Mesodermal cell (in vitro differentiated cells): Measurements from ENCODE around the gene ZCCHC14.

Experiments
- H3K27ac ChIP-seq: 2 replicates; pipeline ENCODE4 v1.7.0; 2013; ENCODE audit warnings: mild to moderate bottlenecking, low read depth, low read length, moderate library complexity; ENCODE audit not compliant: severe bottlenecking
- H3K36me3 ChIP-seq: 2 replicates; pipeline ENCODE4 v1.7.1; 2013; ENCODE audit warnings: mild to moderate bottlenecking, low read length, moderate library complexity; ENCODE audit not compliant: control insufficient read depth, insufficient read depth
- H3K4me1 ChIP-seq: one replicate; pipeline ENCODE4 v1.7.1; 2013; ENCODE audit warnings: mild to moderate bottlenecking, low read length; ENCODE audit not compliant: insufficient read depth, control insufficient read depth, poor library complexity, severe bottlenecking
- H3K4me3 ChIP-seq: 2 replicates; pipeline ENCODE4 v1.7.0; 2013; ENCODE audit warnings: low read length, control low read depth, mild to moderate bottlenecking; ENCODE audit not compliant: insufficient read depth, poor library complexity, severe bottlenecking; ENCODE audit errors: extremely low read depth
- H3K9me3 ChIP-seq: 2 replicates; pipeline ENCODE4 v1.7.1; 2013; ENCODE audit warnings: mild to moderate bottlenecking, low read length, moderate library complexity; ENCODE audit not compliant: control insufficient read depth
- WGBS, 2 experiments: methylation state at CpG; one replicate each; pipeline ENCODE4 v1.1.5; 2013; ENCODE audit warnings: missing lambda C conversion rate in 2 of 2; ENCODE audit not compliant: insufficient coverage in 2 of 2; 5-methylcytosine and 5-hydroxymethylcytosine counted together

ZCCHC14 gene

DNA sequence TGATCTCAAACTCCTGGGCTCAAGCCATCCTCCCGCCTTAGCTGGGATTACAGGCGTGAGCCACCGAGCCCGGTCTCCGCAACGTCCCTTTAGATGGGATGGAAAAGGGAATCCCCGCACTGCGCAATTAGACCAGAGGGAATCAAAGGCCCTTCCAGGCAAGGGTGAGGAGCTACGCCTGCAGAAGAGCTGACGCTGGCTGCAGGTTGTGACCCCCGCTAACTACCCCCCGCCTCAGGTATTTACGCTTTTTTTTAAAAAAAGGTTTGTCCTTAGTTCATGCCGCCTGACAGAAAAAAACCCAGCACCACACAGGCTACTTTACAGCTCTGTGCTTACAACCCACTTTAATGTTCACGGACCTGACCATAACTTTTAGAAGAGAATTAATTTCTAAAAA is 26.9 kb downstream of the ZCCHC14 start:
- Histone ChIP-seq H3K4me1 (peaks cover 35% of the 10 kb centered on the region), H3K27ac (peak overlapping the region; percentile 85), H3K36me3 (no peaks in the 10 kb centered on the region), H3K9me3 (no peaks in the 10 kb centered on the region), H3K4me3 (no peak overlapping the region)
- WGBS, 2 experiments, result 87 to 93% methylated on average over 11 to 12 of the region's 15 CpGs

DNA sequence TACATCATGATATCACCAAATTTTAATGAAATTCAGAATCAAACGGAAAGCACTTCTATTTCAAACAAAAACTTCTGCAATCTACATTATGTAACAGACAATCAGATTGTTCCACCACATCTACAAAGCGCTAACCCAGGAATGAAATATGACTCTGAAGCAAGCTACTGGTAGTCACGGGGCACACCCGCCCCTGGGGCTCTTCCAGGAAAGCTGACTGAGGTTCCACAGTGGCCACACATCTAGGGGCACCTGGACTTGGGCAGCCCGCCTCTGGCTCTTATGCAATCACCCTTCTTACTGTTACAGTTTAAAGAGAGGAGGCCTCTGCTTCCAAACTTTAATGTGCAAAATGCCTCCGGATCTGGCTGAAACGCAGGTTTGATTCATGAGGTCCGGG is 27.5 kb downstream of the ZCCHC14 start:
- Histone ChIP-seq H3K27ac (peak overlapping the region; percentile 85), H3K9me3 (no peaks in the 10 kb centered on the region), H3K4me1 (peaks cover 35% of the 10 kb centered on the region), H3K4me3 (no peak overlapping the region), H3K36me3 (peaks cover 2% of the 10 kb centered on the region)
- 89 to 98% methylated on average over 6 to 8 of the region's 8 CpGs for WGBS, 2 experiments

DNA sequence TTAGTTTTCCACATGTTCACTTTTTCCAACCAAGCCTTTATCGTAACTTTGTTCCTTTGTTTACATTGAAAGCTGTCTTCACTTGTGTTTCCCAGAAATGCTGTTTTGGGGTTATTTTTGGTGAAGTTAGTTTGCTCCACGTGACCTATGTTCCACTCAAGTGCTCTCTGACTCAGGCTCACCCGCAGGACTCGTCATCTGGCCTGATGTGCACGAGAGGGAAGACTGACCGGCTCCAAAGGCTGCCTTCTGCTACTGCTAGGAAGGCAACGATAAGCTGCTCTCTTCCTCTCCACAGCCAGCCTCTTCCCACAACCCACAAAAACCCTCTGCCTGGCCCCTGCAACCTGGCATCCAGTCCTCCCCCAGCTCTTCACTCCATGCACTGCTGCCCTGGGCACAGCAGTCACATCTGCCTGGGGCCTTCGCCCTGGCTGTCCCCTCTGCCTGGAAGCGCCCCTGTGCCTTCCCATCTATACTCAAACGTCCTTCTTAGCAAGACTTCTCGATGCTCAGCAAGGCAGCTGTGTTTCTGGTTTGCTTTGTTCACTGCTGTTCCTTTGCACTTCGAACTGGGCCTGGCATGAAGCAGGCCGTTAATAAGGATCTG is 28.0 kb downstream of the ZCCHC14 start:
- H3K27ac ChIP-seq, result peak overlapping the region; percentile 85
- H3K36me3 ChIP-seq, result peaks cover 7% of the 10 kb centered on the region

DNA sequence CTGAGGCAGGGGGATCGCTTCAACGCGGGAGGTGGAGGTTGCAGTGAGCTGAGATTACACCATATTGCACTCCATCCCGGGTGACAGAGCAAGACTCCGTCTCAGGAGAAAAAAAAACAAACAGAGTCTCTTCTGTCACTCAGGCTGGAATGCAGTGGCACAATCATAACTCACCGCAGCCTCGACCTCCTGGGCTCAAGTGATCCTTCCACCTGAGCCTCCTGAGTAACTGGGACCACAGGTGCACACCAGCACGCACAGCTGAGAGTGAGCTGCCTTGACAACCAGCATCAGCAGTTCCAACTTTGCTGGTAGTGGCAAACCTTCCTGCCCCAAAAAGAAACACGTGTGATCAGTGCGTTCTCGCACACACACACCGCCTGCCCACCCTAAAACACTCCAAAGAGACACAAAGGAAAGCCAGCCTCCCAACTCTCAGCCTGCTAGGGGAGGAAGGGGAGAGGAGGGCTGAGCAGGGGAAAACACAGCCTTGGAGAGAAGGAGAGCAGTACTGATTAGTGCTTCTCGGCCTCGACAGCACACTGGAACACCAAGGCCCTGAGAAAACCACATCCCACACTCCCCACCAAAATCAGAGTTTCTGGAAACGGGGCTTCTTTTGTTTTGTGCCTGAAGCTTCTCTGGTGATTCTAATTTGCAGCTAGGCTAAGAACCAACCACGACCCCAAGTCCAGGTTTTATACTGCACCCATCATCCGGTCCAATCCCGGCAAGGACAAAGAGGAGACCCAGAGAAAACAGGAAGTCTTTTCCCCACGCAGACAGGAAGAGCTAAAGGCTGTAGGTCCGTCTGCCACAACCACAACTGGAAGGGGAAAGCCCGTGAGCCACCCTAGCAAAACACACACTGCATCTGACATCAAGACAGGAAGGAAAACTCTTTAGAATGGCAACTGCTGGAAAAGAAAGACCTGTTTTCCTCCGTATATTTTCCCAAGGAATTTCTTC is 28.8 kb downstream of the ZCCHC14 start:
- no peak overlapping the region for H3K4me3 ChIP-seq
- H3K9me3 ChIP-seq, result no peaks in the 10 kb centered on the region
- 92% methylated on average over 14 to 20 of the region's 22 CpGs for WGBS, 2 experiments
- peaks cover 30% of the 10 kb centered on the region for H3K4me1 ChIP-seq
- H3K27ac ChIP-seq, result peak overlapping the region; percentile 85
- peaks cover 12% of the 10 kb centered on the region for H3K36me3 ChIP-seq

More for the DNA sequence above, 28.0 kb downstream of the ZCCHC14 start:
- H3K4me3 ChIP-seq, result no peak overlapping the region
- WGBS, 2 experiments, result 83 to 89% methylated on average over 10 to 12 of the region's 13 CpGs
- no peaks in the 10 kb centered on the region for H3K9me3 ChIP-seq
- peaks cover 30% of the 10 kb centered on the region for H3K4me1 ChIP-seq

DNA sequence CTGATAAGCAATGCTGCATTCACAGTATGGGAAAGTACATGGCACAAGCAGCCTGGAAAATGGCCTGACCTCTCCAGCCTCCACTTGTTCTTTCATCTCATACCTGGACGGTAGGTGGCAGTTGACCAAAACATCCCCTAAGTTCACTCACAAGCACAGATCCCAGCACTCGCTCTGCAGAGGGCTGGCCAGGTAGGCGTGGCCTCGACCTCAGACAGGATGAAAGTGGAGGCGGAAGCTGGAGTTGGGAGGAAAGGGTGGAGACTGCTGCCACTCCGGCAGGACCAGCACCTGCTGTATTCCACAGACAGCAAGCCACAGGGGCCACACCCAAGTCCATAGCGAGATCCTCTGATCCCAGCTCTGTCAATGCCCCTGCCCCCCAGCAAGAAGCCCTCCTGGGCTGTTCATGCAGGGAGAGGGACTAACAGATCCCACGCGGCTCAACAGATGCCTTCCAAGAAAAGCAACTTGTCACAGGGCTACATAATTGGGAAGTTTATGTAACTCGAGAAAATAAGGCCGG is 31.3 kb downstream of the ZCCHC14 start:
- Histone ChIP-seq H3K9me3 (no peaks in the 10 kb centered on the region), H3K4me3 (no peak overlapping the region), H3K4me1 (peaks cover 49% of the 10 kb centered on the region), H3K36me3 (peaks cover 21% of the 10 kb centered on the region), H3K27ac (no peak overlapping the region)
- 13 to 40% methylated on average over 5 to 9 of the region's 11 CpGs for WGBS, 2 experiments

DNA sequence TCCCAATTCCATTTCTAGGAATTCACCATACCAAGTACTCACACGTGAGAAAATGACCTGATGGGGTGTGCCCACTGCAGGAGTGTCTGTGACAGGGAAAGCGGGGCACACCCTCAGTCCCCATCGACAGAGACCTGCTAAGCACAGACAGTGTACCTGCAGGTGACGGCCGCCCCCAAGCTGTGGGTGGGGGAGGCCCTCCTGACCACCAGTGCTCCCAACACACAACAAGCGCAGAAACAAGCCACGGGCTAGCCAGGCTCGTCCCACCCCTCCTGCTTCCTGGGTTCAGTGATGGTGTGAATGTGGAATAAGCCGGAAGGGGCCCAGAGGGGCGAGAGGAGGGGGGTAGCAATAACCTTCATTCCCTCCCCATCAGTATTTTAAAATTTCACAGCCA is 31.9 kb downstream of the ZCCHC14 start:
- WGBS, 2 experiments, result 88 to 100% methylated on average over 1 to 4 of the region's 10 CpGs

DNA sequence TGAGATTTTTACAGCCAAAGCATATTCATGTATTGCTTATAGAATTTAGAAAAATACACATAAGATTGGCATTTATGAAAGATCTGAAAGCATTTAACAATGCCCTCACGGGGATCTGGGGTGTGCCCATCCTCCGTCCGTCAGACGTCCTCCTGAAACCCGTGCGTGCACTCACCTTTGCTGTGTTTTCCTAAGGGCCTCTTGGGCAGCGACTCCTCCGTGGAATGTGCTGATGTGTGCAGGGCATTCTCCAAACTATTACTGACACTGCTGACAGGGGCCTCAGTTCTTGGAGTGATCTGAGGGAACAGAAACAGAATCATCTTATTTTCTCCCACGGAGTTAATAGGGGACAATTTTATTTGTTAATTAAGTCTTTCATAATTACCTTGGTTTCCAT is 33.0 kb downstream of the ZCCHC14 start:
- H3K9me3 ChIP-seq, result no peaks in the 10 kb centered on the region
- 91 to 97% methylated on average over 8 of the region's 9 CpGs for WGBS, 2 experiments
- H3K36me3 ChIP-seq, result peaks cover 32% of the 10 kb centered on the region
- no peak overlapping the region for H3K4me3 ChIP-seq
- H3K4me1 ChIP-seq, result peaks cover 33% of the 10 kb centered on the region
- H3K27ac ChIP-seq, result no peak overlapping the region

More for the DNA sequence above, 31.9 kb downstream of the ZCCHC14 start:
- Histone ChIP-seq H3K4me3 (no peak overlapping the region), H3K27ac (no peak overlapping the region), H3K9me3 (no peaks in the 10 kb centered on the region), H3K4me1 (peaks cover 44% of the 10 kb centered on the region), H3K36me3 (peaks cover 22% of the 10 kb centered on the region)

DNA sequence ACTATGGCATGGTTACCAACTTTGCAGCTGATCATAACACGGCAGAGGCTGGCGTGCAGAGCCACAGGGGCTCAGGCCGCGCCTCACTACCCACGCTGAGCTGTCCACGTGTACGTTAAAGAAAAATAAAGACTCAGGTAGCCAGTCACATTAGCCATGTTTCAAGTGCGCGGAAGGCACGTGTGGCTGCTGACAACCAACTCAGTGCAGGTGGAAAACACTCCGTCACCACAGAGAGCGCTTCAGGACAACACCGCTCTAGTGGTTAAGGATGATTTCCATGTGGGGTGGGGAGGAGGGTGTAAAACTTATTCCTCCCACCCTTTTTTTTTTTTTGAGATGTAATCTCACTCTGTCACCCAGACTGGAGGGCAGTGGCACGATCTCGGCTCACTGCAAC is 33.8 kb downstream of the ZCCHC14 start:
- H3K36me3 ChIP-seq, result peaks cover 35% of the 10 kb centered on the region
- 92 to 98% methylated on average over 10 to 14 of the region's 15 CpGs for WGBS, 2 experiments
- peaks cover 24% of the 10 kb centered on the region for H3K4me1 ChIP-seq
- no peaks in the 10 kb centered on the region for H3K9me3 ChIP-seq
- H3K4me3 ChIP-seq, result no peak overlapping the region
- H3K27ac ChIP-seq, result no peak overlapping the region

DNA sequence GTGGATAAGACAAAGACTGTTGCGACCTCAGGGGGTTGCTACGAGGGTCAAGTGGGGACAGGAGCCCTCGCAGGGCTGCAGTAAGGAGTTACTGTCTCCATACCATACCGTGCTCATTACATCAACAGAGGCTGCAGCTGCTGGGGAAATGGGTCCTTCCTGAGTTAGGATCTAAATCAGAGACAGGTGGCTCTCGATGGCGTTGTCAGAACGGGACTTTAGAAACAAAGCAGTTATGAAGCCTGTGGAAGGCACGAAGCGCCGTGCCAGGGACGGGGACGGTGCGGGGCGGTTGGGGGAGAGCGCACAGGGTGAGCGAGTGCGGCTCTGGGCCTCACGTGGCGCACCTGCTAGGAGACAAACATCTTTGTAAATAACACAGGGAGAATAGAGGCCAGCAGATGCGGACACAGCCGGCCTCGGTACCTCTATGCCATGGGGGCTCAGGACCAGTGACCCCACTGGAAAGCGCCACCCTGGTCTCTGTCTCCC is 34.4 kb downstream of the ZCCHC14 start:
- H3K9me3 ChIP-seq, result no peaks in the 10 kb centered on the region
- peak overlapping the region; percentile 78 for H3K27ac ChIP-seq
- peaks cover 21% of the 10 kb centered on the region for H3K4me1 ChIP-seq
- WGBS, 2 experiments, result 95 to 98% methylated on average over 22 of the region's 23 CpGs
- H3K36me3 ChIP-seq, result peaks cover 37% of the 10 kb centered on the region
- no peak overlapping the region for H3K4me3 ChIP-seq

DNA sequence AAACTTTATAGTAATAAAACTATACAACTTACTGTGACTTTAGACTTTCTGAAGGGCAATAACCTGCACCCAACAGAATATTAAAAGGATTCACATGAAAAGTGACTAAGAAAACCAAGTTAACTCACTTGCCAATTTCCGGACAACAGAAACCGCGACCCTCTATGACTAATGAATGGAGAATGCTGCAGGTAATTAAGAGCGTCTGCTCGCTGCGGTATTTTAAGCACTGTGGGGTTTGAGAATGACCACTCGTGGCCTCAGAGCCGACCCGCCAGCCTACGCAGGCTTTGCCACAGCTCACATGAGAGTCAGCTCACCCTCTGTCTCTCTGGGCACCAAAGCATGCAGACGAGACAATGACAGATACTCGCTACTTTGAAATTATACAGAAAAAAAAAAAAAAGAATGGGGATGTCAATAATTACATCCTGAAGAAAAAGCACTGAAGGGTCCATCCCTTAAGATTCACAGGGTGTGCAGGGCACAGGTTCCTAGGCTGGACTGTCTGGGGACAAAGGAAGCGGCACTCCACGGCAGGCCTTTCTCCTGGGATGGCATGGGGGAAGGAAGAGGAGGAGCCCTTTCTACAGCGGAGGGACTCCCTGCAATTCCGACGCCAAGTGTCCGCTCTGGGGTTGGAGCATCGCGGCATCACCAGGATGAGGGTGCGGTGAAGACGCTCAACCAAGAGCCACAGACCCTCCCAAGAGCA is 35.0 kb downstream of the ZCCHC14 start:
- Histone ChIP-seq H3K36me3 (peaks cover 43% of the 10 kb centered on the region), H3K4me1 (peaks cover 21% of the 10 kb centered on the region), H3K9me3 (no peaks in the 10 kb centered on the region), H3K4me3 (no peak overlapping the region), H3K27ac (peak overlapping the region; percentile 78)
- 82 to 87% methylated on average over 16 to 20 of the region's 22 CpGs for WGBS, 2 experiments
